KMS-11 (cell line): Measurements from ENCODE around the gene EXOC4.

Experiments
- H2AFZ ChIP-seq: fragments of 200-600 bp; sonication (generic); 2 replicates; pipeline ENCODE4 v1.6.1; 2016; ENCODE audit warnings: antibody characterized with exemption, mixed run types, low read depth
- H3K27ac ChIP-seq: fragments of 200-600 bp; sonication (generic); 2 replicates; pipeline ENCODE4 v1.6.1; 2016; ENCODE audit warnings: mild to moderate bottlenecking, mixed run types
- H3K27me3 ChIP-seq: fragments of 200-600 bp; sonication (generic); 2 replicates; pipeline ENCODE4 v1.6.1; 2017; ENCODE audit warnings: mild to moderate bottlenecking, low read depth, mixed run types, moderate library complexity; ENCODE audit not compliant: insufficient read depth
- H3K36me3 ChIP-seq: fragments of 200-600 bp; sonication (generic); 2 replicates; pipeline ENCODE4 v1.6.1; 2017; ENCODE audit warnings: mild to moderate bottlenecking, mixed run types; ENCODE audit not compliant: insufficient read depth
- H3K4me1 ChIP-seq: fragments of 200-600 bp; sonication (generic); 2 replicates; pipeline ENCODE4 v1.6.1; 2016; ENCODE audit warnings: mild to moderate bottlenecking, low read depth, mixed run types; ENCODE audit not compliant: poor library complexity, severe bottlenecking
- H3K4me2 ChIP-seq: fragments of 200-600 bp; sonication (generic); 2 replicates; pipeline ENCODE4 v1.7.0; 2016; ENCODE audit warnings: mild to moderate bottlenecking, mixed run types
- H3K4me3 ChIP-seq: fragments of 200-600 bp; sonication (generic); IDR thresholded peaks from 2 replicates; pipeline ENCODE4 v1.6.1; 2017; ENCODE audit warnings: low read depth, low read length, mixed read lengths; ENCODE audit not compliant: insufficient read depth
- H3K79me2 ChIP-seq: fragments of 200-600 bp; sonication (generic); 2 replicates; pipeline ENCODE4 v1.6.1; 2016; ENCODE audit warnings: low read depth, mixed run types; ENCODE audit not compliant: insufficient read depth
- H3K9ac ChIP-seq: fragments of 200-600 bp; sonication (generic); 2 replicates; pipeline ENCODE4 v1.6.1; 2016; ENCODE audit warnings: mild to moderate bottlenecking, mixed run types
- H4K20me1 ChIP-seq: fragments of 200-600 bp; sonication (generic); 2 replicates; pipeline ENCODE4 v1.6.1; 2016; ENCODE audit warnings: mild to moderate bottlenecking, mixed run types; ENCODE audit not compliant: insufficient read depth
- CTCF ChIP-seq: fragments of 200-600 bp; sonication (generic); conservative IDR thresholded peaks from 2 replicates; pipeline ENCODE4 v1.6.1; 2017; ENCODE audit warnings: low read depth, mild to moderate bottlenecking, antibody characterized with exemption, low read length, moderate library complexity, mixed read lengths

Gene EXOC4

DNA sequence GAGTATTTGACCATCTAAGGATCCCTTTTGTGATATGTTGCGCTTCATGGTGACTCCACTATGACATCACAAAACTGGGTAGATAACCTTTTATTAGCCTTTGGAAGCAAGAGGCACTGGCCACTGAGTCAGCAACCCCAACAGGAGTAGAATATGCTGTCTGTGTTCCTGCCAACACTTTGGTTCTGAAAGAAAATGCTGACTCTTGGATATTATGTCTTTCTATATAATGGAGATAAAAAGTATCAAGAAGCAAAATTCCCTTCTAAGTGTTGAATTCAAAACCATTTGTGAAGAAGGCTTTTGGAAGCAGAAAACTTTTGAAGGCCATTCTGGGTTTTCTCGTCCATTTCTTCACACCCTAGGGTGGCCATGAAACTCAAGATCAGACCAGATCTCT lies 528.0 kb downstream of the EXOC4 start:
- H3K27me3 ChIP-seq: no peaks in the 10 kb centered on the region
- H4K20me1 ChIP-seq: no peaks in the 10 kb centered on the region
- peaks cover 4% of the 10 kb centered on the region for H3K4me1 ChIP-seq
- no peak overlapping the region for H3K4me2 ChIP-seq
- H3K9ac ChIP-seq: no peak overlapping the region
- H3K27ac ChIP-seq: no peak overlapping the region
- no peak overlapping the region for H3K4me3 ChIP-seq
- TF ChIP-seq CTCF: no peak
- H2AFZ ChIP-seq: no peak overlapping the region
- no peaks in the 10 kb centered on the region for H3K36me3 ChIP-seq
- no peaks in the 10 kb centered on the region for H3K79me2 ChIP-seq

DNA sequence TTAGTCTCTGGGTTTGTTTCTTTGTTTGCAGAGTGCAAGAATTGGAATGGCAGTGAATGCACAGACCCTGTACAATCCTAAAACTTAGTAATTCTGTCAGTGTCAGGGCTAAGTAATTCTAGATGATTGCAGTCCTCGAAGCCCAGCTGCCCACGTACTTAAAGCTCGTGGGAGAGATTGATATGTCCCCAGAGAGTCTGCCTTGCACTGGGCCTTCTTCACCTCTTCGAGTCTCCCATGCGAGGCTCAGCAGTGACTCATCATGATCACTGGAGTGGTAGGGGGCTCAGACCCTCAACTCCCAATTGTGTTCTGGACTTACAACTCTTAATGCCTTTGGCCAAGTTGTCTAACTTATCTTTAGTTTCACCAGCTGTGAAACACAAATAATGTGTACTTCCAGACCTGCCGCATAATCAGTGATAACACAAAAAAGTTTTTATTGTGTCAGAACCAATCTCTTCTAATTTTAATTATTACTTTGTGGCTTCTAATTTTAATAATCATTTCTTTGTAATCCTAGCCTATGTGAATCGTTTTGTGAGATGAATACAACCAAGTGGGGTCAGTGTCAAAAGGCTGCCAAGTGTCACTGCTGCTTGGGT lies 528.7 kb downstream of the EXOC4 start:
- Histone ChIP-seq H3K4me2 (no peak overlapping the region), H4K20me1 (no peaks in the 10 kb centered on the region), H3K4me1 (peaks cover 4% of the 10 kb centered on the region), H3K79me2 (no peaks in the 10 kb centered on the region), H2AFZ (no peak overlapping the region), H3K9ac (no peak overlapping the region), H3K36me3 (no peaks in the 10 kb centered on the region), H3K4me3 (no peak overlapping the region), H3K27ac (no peak overlapping the region), H3K27me3 (no peaks in the 10 kb centered on the region)
- no peak for TF ChIP-seq CTCF

DNA sequence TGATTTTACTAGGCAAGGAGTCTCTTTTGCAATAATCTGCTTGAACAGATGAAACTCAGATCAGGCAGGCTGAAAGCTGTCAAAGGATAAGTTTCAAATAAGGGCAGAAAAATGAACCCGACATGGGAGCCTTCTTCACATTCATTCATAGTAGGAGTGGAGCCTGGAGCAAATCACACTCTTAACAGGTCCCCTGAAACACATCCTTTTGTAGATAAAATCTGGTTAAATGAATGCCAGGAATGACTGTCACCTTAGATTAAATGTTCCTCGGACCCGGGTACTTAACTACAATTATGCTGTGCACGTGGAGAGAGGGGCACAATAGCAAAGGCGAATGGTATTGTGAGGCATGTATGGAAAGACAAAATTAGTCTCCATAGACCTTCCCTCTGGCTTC lies 529.6 kb downstream of the EXOC4 start:
- Histone ChIP-seq H3K9ac (no peak overlapping the region), H3K4me1 (peaks cover 4% of the 10 kb centered on the region), H2AFZ (no peak overlapping the region), H3K27me3 (no peaks in the 10 kb centered on the region), H3K79me2 (no peaks in the 10 kb centered on the region), H4K20me1 (no peaks in the 10 kb centered on the region), H3K4me3 (no peak overlapping the region), H3K36me3 (no peaks in the 10 kb centered on the region), H3K4me2 (no peak overlapping the region), H3K27ac (no peak overlapping the region)
- TF ChIP-seq CTCF: no peak

- Histone ChIP-seq H3K27ac (no peak overlapping the region), H3K9ac (no peak overlapping the region), H3K4me3 (no peak overlapping the region), H3K4me1 (peaks cover 2% of the 10 kb centered on the region), H4K20me1 (no peaks in the 10 kb centered on the region), H3K79me2 (no peaks in the 10 kb centered on the region), H3K4me2 (no peak overlapping the region), H2AFZ (no peak overlapping the region), H3K36me3 (no peaks in the 10 kb centered on the region), H3K27me3 (no peaks in the 10 kb centered on the region)
- TF ChIP-seq CTCF: no peak
Observed at GRCh38 chr7:133783276-133783675, 530.4 kb downstream of the EXOC4 start.
